Ishikawa (cell line): ENCODE results near the gene GUCY2F.

ENCODE experiments used
- CEBPB ChIP-seq: IDR thresholded peaks from 2 replicates; pipeline ENCODE4 v1.6.1; 2012
- CREB1 ChIP-seq: IDR thresholded peaks from 2 replicates; pipeline ENCODE4 v1.6.1; 2012; ENCODE audit warnings: low read depth
- EGR1 ChIP-seq: IDR thresholded peaks from 2 replicates; pipeline ENCODE4 v1.6.1; 2012
- EP300 ChIP-seq: IDR thresholded peaks from 2 replicates; pipeline ENCODE4 v1.6.1; 2012; ENCODE audit warnings: borderline replicate concordance
- FOXM1 ChIP-seq: IDR thresholded peaks from 2 replicates; pipeline ENCODE4 v1.6.1; 2012; ENCODE audit warnings: low read depth, borderline replicate concordance
- MAX ChIP-seq: IDR thresholded peaks from 2 replicates; pipeline ENCODE4 v1.6.1; 2012
- NFIC ChIP-seq: IDR thresholded peaks from 2 replicates; pipeline ENCODE4 v1.6.1; 2012
- RAD21 ChIP-seq: IDR thresholded peaks from 2 replicates; pipeline ENCODE4 v1.6.1; 2012; ENCODE audit warnings: low read depth
- REST ChIP-seq: IDR thresholded peaks from 2 replicates; pipeline ENCODE4 v1.6.1; 2012; ENCODE audit warnings: low read depth, mild to moderate bottlenecking
- TAF1 ChIP-seq: IDR thresholded peaks from 2 replicates; pipeline ENCODE4 v1.6.1; 2012; ENCODE audit warnings: low read depth, mild to moderate bottlenecking
- TCF12 ChIP-seq: IDR thresholded peaks from 2 replicates; pipeline ENCODE4 v1.6.1; 2012; ENCODE audit warnings: low read depth
- TEAD4 ChIP-seq: IDR thresholded peaks from 2 replicates; pipeline ENCODE4 v1.6.1; 2012
- USF1 ChIP-seq: IDR thresholded peaks from 2 replicates; pipeline ENCODE4 v1.6.1; 2012
- YY1 ChIP-seq: IDR thresholded peaks from 2 replicates; pipeline ENCODE4 v1.6.1; 2012; ENCODE audit warnings: low read depth
- ZBTB7A ChIP-seq: IDR thresholded peaks from 2 replicates; pipeline ENCODE4 v1.6.1; 2012; ENCODE audit warnings: low read depth

Gene GUCY2F

GRCh38 chrX:109481986-109482385 lies at the start of gene GUCY2F:
Gene GUCY2F, minus strand, starts transcription at chrX:109482086. Its CDS starts 6,150 bp downstream, at chrX:109475936.
- TF ChIP-seq CEBPB (no peak), TCF12 (no peak), TAF1 (no peak), TEAD4 (no peak)

GRCh38 chrX:109519001-109519400 lies 37.1 kb upstream of the GUCY2F start:
- TF ChIP-seq RAD21 (no peak), TAF1 (no peak), EGR1 (no peak)

DNA sequence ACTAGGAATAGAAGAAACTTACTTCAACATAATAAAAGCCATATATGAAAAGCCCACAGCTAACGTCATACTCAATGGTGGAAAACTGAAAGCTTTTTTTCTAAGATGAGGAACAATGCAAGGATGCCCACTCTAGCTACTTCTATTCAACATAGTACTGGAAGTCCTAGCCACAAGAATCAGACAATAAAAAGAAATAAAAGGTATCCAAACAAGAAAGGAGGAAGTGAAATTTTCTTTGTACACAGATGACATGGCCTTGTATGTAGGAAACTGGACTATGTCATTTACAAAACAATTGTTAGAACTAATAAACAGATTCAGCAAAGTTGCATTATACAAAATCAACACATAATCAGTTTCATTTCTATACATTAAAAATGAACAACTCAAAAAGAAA lies 29.2 kb upstream of the GUCY2F start:
- TF ChIP-seq TEAD4 (no peak), TAF1 (no peak), FOXM1 (no peak)

DNA sequence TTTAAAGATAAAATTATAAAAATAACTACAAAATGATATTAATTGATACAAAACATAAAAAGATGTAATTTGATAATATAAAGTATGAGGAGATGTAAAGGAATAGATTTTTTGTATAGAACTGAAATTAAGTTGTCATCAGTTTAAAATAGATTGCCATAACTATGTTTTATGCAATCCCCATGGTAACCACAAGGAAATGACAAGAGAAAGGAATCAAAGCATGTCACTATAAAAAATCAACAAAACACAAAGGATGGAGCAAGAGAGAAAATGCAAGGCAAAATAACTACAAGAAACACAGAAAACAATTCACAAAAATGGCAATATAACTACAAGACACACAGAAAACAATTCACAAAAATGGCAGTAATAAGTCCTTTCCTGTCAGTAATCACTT lies 27.0 kb upstream of the GUCY2F start:
- TF ChIP-seq TAF1 (no peak), ZBTB7A (no peak), TEAD4 (no peak), EGR1 (no peak), FOXM1 (no peak), NFIC (no peak), TCF12 (no peak), CREB1 (no peak), EP300 (no peak), MAX (no peak), REST (no peak), RAD21 (no peak), USF1 (no peak), CEBPB (no peak)

DNA sequence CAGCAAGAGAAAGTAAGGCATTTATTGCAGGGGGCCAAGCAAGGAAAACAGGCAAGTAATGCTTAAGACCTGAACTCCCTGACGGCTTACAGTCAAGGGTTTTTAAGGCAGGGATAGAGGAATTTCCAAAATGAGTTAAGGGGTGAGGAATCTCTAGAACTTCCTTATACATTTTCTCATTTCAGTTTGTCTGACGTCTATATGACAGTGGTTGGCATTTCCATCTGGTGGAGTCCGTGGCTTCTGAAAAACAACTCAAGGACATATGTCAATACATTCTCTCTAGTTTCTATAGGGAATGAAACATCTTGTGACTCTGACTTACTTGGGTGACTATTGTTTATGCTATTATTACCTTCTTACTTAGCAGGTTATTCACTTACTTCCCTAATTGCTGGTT lies 19.3 kb upstream of the GUCY2F start:
- no peak for TF ChIP-seq EGR1
- TF ChIP-seq MAX, result no peak
- no peak for TF ChIP-seq RAD21
- TF ChIP-seq YY1, result no peak
- no peak for TF ChIP-seq TAF1

GRCh38 chrX:109498434-109498833 lies 16.5 kb upstream of the GUCY2F start:
- TF ChIP-seq CREB1 (no peak), TCF12 (no peak), TAF1 (no peak), NFIC (no peak), EGR1 (no peak), YY1 (no peak), EP300 (no peak), MAX (no peak), USF1 (no peak)

DNA sequence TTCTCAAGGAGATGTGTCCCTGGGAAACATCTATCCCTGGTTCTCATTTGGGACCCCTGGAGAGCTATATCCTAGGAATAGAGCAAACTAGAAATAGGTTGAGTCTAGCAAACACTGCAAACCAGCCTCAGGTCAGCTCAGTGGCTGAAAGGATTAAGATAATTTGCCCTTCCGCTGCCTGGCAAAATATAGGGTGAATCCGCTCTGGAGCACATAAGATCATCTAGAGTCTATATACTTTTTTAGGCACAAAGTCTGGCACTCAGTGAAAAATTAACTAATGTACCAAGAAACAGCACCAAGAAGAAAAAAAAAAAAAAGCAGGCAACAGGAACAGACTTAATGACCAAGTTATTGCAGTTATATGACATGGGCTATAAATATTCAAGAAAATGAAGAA lies 7.3 kb upstream of the GUCY2F start:
- TF ChIP-seq RAD21 (no peak), CEBPB (no peak), YY1 (no peak), USF1 (no peak), EGR1 (no peak), TCF12 (no peak), REST (no peak), CREB1 (no peak), FOXM1 (no peak), TAF1 (no peak), NFIC (no peak), ZBTB7A (no peak), MAX (no peak), EP300 (no peak), TEAD4 (no peak)
